ENCODE data around the gene NEURL1B. TPM values are rescaled to one million over a fixed set of nuclear protein-coding genes. Genes with fewer than 3 reads are reported as not detected.

Gene NEURL1B
- total RNA-seq, 1 experiment from 2014 or later = 15.4 TPM

DNA sequence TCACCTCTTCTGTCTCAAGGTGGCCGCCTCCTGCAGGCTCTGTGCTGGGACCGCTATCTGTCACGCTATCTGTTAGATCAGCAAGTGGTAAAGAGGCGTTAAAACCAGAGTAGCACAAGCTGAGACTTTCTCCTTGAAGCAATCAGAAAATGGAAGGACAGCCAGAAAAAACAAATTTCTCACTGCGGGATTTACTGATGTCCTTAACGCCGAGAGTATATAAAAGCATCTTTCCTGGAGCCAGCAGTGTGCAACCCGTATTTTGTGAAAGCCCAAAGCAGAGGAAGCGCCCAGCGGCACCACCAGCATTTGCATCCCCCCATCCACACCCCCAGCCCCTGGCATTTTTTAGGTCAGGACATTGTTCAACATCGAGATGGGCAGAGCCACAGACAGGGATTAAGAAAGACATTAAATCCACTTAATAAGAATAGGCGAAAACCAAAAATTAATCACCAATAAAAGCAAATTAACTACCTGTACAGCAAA lies 81.3 kb downstream of the NEURL1B start:
- Histone ChIP-seq H3K27me3 (replicated peaks) (no peaks in the 10 kb centered on the region), H3K4me3 (no peak overlapping the region), H3K36me3 (no peaks in the 10 kb centered on the region), H3K27ac (no peak overlapping the region), H3K4me1 (replicated peaks) (peaks cover under 1% of the 10 kb centered on the region), H3K9me3 (replicated peaks) (no peaks in the 10 kb centered on the region)
- no peak for DNase-seq (ENCODE audit: low read depth in 1 of 2, low spot score in 2 of 2)

GRCh38 chr5:172723508-172723907 lies 82.4 kb downstream of the NEURL1B start:
- H3K36me3 ChIP-seq = no peaks in the 10 kb centered on the region
- no peak overlapping the region for H3K27ac ChIP-seq
- H3K27me3 ChIP-seq (replicated peaks) = no peaks in the 10 kb centered on the region
- DNase-seq (ENCODE audit: low read depth in 1 of 2, low spot score in 2 of 2) = no peak
- no peaks in the 10 kb centered on the region for H3K9me3 ChIP-seq (replicated peaks)
- H3K4me3 ChIP-seq = no peak overlapping the region
- no peaks in the 10 kb centered on the region for H3K4me1 ChIP-seq (replicated peaks)

- no peak overlapping the region for H3K4me3 ChIP-seq
- H3K36me3 ChIP-seq = no peaks in the 10 kb centered on the region
- no peak for DNase-seq (ENCODE audit: low read depth in 1 of 2, low spot score in 2 of 2)
- no peaks in the 10 kb centered on the region for H3K27me3 ChIP-seq (replicated peaks)
- no peaks in the 10 kb centered on the region for H3K9me3 ChIP-seq (replicated peaks)
- H3K4me1 ChIP-seq (replicated peaks) = no peaks in the 10 kb centered on the region
- no peak overlapping the region for H3K27ac ChIP-seq
Measured at GRCh38 chr5:172724242-172725183, 83.5 kb downstream of the NEURL1B start.

- Histone ChIP-seq H3K27ac (no peak overlapping the region), H3K4me3 (no peak overlapping the region), H3K4me1 (replicated peaks) (no peaks in the 10 kb centered on the region), H3K27me3 (replicated peaks) (no peaks in the 10 kb centered on the region), H3K36me3 (no peaks in the 10 kb centered on the region), H3K9me3 (replicated peaks) (no peaks in the 10 kb centered on the region)
- no peak for DNase-seq (ENCODE audit: low read depth in 1 of 2, low spot score in 2 of 2)
Measured at GRCh38 chr5:172725273-172725672, 84.2 kb downstream of the NEURL1B start.

DNA sequence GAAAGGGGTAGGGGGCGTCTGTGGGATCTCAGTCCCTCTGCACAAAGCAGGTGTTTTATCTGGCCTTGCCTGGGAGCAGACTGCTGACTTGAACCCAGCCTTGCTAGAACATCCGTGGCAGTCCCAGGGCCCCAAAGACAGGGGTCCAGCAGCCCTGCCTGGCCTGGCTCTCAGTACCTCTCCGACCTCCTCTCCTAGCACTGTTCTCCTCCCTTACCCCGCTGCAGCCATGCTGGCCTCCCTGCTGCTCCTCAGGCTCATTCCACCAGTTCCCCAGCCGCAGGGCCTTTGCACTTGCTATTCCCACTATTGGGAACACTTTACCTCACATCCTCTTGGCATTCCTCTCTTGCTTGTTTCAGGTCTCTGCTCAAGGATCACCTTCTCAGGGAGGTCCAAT lies 84.7 kb downstream of the NEURL1B start:
- Histone ChIP-seq H3K36me3 (no peaks in the 10 kb centered on the region), H3K27ac (no peak overlapping the region), H3K4me1 (replicated peaks) (no peaks in the 10 kb centered on the region), H3K27me3 (replicated peaks) (no peaks in the 10 kb centered on the region), H3K4me3 (no peak overlapping the region), H3K9me3 (replicated peaks) (no peaks in the 10 kb centered on the region)
- DNase-seq (ENCODE audit: low read depth in 1 of 2, low spot score in 2 of 2) = no peak

- no peak for DNase-seq (ENCODE audit: low read depth in 1 of 2, low spot score in 2 of 2)
- Histone ChIP-seq H3K36me3 (no peaks in the 10 kb centered on the region), H3K27ac (no peak overlapping the region), H3K9me3 (replicated peaks) (no peaks in the 10 kb centered on the region), H3K4me3 (no peak overlapping the region), H3K27me3 (replicated peaks) (no peaks in the 10 kb centered on the region), H3K4me1 (replicated peaks) (no peaks in the 10 kb centered on the region; the same call in 1 of the 2 replicates)
Measured at GRCh38 chr5:172726966-172727365, 85.9 kb downstream of the NEURL1B start.

GRCh38 chr5:172727551-172727950 lies 86.5 kb downstream of the NEURL1B start:
- no peak overlapping the region for H3K4me3 ChIP-seq
- no peak overlapping the region for H3K27ac ChIP-seq
- DNase-seq (ENCODE audit: low read depth in 1 of 2, low spot score in 2 of 2) = no peak
- no peaks in the 10 kb centered on the region for H3K27me3 ChIP-seq (replicated peaks)
- no peaks in the 10 kb centered on the region for H3K9me3 ChIP-seq (replicated peaks)
- H3K36me3 ChIP-seq = no peaks in the 10 kb centered on the region
- H3K4me1 ChIP-seq (replicated peaks) = peaks cover 4% of the 10 kb centered on the region

DNA sequence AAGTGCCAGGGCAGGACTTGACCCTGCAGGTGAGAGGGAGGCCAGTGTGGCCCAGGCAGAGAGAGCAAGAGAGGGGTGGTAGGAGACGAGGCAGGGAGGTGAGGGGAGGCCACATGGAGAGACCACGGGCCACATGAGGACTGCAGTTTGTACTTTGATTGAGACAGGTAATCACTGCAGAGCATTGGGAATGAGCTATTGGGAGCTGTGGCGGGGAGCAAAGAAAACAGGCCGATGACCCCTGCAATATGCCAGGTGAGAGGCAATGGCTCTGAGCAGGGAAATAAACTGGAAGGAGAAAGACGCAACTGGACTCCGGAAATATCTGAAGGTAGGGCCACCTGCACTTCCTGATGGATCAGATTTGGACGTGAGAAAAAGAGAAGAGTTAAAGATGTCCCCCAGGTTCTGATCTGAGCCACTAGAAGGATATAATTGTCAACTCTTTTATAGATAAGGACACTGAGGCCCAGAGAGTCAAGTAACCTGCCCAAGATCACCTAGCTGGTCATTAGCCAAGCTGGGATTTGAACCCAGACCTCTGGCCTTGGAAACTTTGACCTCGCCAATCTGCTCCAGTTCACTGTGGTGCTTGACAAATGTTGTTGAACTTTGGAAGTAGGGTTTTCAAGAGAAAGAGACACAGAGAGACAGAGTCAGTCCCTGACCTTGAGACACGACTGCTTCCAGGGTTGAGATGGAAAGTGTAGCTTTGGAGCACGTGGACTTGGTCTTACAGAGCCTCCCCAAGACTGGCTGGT lies 87.6 kb downstream of the NEURL1B start:
- H3K27me3 ChIP-seq (replicated peaks) = no peaks in the 10 kb centered on the region
- no peaks in the 10 kb centered on the region for H3K9me3 ChIP-seq (replicated peaks)
- peaks cover 15% of the 10 kb centered on the region for H3K4me1 ChIP-seq (replicated peaks)
- no peak overlapping the region for H3K4me3 ChIP-seq
- H3K27ac ChIP-seq = no peak overlapping the region
- no peaks in the 10 kb centered on the region for H3K36me3 ChIP-seq
- no peak for DNase-seq (ENCODE audit: low read depth in 1 of 2, low spot score in 2 of 2)

DNA sequence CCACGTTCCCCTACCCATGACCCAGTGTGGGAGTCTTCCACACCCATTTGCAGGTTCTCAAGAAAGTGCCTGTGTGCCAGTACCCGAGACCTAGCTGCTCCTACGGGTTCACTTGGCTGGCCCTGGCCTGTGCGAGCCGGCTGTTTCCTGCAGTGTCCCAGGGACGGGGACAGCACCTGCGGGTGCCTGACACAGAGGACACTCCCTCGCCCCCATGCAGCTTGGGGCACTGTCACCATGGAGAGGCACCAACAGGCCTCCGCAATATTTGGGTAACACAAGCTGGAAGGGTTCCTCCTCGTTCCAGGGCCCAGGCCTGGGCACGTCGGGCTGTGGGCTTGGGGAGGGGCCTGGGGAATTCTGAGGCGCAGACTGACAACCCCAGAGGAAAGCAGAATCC lies 88.5 kb downstream of the NEURL1B start:
- Histone ChIP-seq H3K9me3 (replicated peaks) (no peaks in the 10 kb centered on the region), H3K27me3 (replicated peaks) (no peaks in the 10 kb centered on the region), H3K4me3 (no peak overlapping the region), H3K36me3 (no peaks in the 10 kb centered on the region), H3K27ac (no peak overlapping the region), H3K4me1 (replicated peaks) (peaks cover 24% of the 10 kb centered on the region)
- no peak for DNase-seq (ENCODE audit: low read depth in 1 of 2, low spot score in 2 of 2)

GRCh38 chr5:172730222-172730621 lies 89.2 kb downstream of the NEURL1B start:
- Histone ChIP-seq H3K4me3 (no peak overlapping the region), H3K27ac (no peak overlapping the region), H3K27me3 (replicated peaks) (no peaks in the 10 kb centered on the region), H3K4me1 (replicated peaks) (peaks cover 28% of the 10 kb centered on the region), H3K9me3 (replicated peaks) (no peaks in the 10 kb centered on the region), H3K36me3 (no peaks in the 10 kb centered on the region)
- no peak for DNase-seq (ENCODE audit: low read depth in 1 of 2, low spot score in 2 of 2)

DNA sequence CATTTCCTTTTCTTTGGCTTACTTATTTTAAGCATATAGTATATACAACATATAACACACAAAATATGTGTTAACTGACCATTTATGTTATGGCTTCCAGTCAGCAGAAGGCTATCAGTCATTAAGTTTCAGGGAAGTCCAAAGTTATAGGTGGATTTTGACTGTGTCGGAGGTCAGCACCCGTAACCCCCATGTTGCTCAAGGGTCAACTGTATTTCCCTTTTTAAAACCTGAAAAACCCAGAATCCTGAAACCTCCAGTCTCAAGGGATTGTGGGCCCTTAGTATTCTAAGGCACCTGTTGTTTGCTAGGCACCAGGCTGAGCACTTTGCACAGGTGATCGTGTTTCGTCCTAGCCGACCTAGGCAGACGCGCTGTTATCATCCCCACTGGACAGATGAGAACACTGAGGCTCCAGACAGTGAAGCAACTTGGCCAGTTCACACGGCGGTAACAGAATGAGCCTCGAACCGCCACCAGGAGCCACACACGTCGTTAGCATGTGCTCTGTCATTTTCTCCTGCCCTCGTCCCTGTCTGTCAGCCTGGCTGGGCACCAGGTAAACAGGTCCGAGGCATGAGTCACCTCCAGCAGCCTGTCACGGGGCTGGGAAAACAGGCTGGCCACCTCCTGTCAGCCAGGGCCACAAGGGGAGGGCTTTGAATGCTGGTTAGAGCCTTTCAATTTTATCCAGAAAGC lies 90.1 kb downstream of the NEURL1B start:
- Histone ChIP-seq H3K27ac (no peak overlapping the region), H3K4me3 (no peak overlapping the region), H3K4me1 (replicated peaks) (peaks cover 36% of the 10 kb centered on the region), H3K9me3 (replicated peaks) (no peaks in the 10 kb centered on the region), H3K36me3 (no peaks in the 10 kb centered on the region), H3K27me3 (replicated peaks) (no peaks in the 10 kb centered on the region)
- DNase-seq (ENCODE audit: low read depth in 1 of 2, low spot score in 2 of 2) = no peak

DNA sequence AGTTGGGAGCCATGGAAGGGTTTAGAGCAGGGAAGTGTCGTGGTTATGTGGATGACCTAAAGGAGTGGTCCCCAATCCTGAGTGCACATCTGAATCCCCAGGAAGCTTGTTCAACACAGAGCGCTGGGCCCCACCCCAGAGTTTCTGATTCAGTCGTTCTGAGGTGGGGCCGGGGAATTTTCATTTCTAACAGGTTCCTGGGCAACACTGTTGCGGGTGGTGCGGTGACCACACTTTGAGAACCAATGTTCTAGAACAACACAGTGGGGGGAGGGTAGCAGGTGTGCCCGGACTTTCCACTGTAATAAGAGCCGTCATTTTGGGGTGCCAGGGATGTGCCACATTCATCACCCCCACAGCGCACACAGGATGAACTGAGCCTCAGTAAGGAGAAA lies 90.6 kb downstream of the NEURL1B start:
- H3K9me3 ChIP-seq (replicated peaks) = no peaks in the 10 kb centered on the region
- no peaks in the 10 kb centered on the region for H3K27me3 ChIP-seq (replicated peaks)
- H3K4me3 ChIP-seq = no peak overlapping the region
- H3K4me1 ChIP-seq (replicated peaks) = peaks cover 39% of the 10 kb centered on the region
- H3K36me3 ChIP-seq = no peaks in the 10 kb centered on the region
- no peak for DNase-seq (ENCODE audit: low read depth in 1 of 2, low spot score in 2 of 2)
- H3K27ac ChIP-seq = no peak overlapping the region

DNA sequence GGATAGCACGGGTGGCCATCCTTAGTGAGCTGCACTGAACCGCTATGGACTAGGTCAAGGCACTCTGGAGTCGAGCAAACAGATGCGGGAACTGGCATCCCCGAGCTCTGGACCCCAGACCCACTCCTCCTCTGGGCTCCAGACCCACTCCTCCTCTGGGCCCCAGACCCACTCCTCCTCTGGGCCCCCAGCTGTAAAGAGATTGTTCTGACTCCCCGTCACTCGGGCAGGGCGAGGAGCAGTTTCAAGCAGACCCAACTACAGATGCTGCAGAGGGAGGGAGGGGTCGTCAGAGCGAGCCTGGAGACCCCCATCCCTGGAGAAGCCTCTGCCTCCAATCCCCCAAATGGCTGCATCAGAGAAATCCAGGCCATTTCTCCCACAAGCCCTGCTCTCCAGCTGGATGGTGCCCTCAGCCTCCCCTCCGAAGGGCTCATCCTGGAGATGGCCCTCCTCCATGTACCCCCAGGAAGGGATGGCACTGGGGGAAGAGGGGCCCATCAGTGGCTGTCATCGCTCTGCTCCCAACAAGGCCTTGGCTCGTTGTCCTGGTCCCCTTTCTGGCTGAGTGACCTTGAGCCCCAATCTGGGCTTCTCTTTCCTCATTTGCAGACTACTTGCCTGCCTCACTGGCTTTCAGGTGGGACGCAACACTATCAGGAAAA lies 91.3 kb downstream of the NEURL1B start:
- H3K27me3 ChIP-seq (replicated peaks) = no peaks in the 10 kb centered on the region
- DNase-seq (ENCODE audit: low read depth in 1 of 2, low spot score in 2 of 2) = no peak
- peak overlapping the region; percentile 98 for H3K27ac ChIP-seq
- H3K4me1 ChIP-seq (replicated peaks) = peaks cover 39% of the 10 kb centered on the region
- no peaks in the 10 kb centered on the region for H3K36me3 ChIP-seq
- H3K9me3 ChIP-seq (replicated peaks) = no peaks in the 10 kb centered on the region
- H3K4me3 ChIP-seq = no peak overlapping the region
